ENCODE measurements around the gene PSMA3. TPM values are rescaled to one million over a fixed set of nuclear protein-coding genes. Genes with fewer than 3 reads are reported as not detected.

The PSMA3 gene
- total and polyA plus RNA-seq, 10 of the 15 experiments (the other 5 are each of a cell fraction or from before 2014, with no cell fraction given): 142 to 936 (median 400) TPM

DNA sequence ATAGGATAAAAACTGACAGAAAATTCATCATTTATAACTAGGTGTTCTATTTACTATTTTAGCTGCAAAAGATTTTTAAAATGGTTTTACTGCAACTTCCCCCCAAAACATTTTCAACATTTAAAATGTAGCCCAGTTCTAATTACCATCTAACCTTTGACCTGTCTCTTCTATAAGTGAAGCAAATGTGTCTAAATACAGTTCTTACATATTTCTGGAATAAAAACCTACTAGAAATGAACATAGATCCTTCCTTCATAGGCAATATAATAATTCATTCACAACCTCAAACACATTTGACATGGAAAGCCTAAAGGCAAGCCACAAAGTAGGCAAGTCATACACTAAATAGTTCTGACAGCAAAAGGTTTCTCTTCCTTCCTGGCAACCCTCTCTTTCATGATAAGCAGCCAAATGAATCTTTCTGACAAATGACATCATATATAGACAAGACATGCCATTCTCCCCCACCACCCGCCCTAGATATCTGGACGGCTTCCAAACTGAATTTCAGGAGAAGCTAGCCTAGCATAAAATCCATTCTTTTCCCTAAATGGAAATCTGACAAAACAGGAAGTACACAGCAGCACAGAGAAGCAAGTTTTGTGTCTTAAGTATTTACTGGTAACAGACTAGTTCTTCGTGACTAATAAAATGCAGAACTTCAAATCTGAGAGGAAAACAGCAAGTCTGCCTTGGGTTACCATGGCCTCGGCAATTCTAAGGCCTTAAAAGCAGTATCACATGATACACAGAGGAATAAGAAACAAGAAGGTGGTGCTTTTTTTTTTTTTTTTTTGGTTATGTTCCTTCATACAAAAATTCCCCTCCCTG, 36.5 kb downstream of the PSMA3 start (continued):
- TF ChIP-seq, protein P1, sequence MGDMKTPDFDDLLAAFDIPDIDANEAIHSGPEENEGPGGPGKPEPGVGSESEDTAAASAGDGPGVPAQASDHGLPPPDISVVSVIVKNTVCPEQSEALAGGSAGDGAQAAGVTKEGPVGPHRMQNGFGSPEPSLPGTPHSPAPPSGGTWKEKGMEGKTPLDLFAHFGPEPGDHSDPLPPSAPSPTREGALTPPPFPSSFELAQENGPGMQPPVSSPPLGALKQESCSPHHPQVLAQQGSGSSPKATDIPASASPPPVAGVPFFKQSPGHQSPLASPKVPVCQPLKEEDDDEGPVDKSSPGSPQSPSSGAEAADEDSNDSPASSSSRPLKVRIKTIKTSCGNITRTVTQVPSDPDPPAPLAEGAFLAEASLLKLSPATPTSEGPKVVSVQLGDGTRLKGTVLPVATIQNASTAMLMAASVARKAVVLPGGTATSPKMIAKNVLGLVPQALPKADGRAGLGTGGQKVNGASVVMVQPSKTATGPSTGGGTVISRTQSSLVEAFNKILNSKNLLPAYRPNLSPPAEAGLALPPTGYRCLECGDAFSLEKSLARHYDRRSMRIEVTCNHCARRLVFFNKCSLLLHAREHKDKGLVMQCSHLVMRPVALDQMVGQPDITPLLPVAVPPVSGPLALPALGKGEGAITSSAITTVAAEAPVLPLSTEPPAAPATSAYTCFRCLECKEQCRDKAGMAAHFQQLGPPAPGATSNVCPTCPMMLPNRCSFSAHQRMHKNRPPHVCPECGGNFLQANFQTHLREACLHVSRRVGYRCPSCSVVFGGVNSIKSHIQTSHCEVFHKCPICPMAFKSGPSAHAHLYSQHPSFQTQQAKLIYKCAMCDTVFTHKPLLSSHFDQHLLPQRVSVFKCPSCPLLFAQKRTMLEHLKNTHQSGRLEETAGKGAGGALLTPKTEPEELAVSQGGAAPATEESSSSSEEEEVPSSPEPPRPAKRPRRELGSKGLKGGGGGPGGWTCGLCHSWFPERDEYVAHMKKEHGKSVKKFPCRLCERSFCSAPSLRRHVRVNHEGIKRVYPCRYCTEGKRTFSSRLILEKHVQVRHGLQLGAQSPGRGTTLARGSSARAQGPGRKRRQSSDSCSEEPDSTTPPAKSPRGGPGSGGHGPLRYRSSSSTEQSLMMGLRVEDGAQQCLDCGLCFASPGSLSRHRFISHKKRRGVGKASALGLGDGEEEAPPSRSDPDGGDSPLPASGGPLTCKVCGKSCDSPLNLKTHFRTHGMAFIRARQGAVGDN (IDR thresholded peaks at IDR 0.05): no peak
- TF ChIP-seq JUND (IDR thresholded peaks at IDR 0.05; ENCODE audit: low read depth, low read length) (no peak), HCFC1 (IDR thresholded peaks at IDR 0.05; ENCODE audit: low read length) (no peak), SMARCA5 (IDR thresholded peaks at IDR 0.05) (no peak), NFIC (IDR thresholded peaks at IDR 0.05; ENCODE audit: low read depth, low read length) (0 out of 2 replicates have a peak, but pooled peaks have one; percentile 22), ATF7 (IDR thresholded peaks at IDR 0.05; ENCODE audit: low read depth) (peak; percentile 97), CREB1 (IDR thresholded peaks at IDR 0.05; ENCODE audit: low read depth) (peak; percentile 66; the same call in 1 of the 2 replicates), RUNX3 (IDR thresholded peaks at IDR 0.05; ENCODE audit: low read length) (peak; percentile 23), CREM (IDR thresholded peaks at IDR 0.05; ENCODE audit: low read depth) (peak; percentile 25; the same call in 1 of the 2 replicates), FOXM1 (IDR thresholded peaks at IDR 0.05; ENCODE audit: low read depth, low read length) (no peak), SUZ12 (IDR thresholded peaks at IDR 0.05; ENCODE audit: unreplicated experiment) (no peak), BHLHE40 (IDR thresholded peaks at IDR 0.05; ENCODE audit: borderline replicate concordance in 1 of 2, low read depth in 2 of 2, low read length in 1 of 2) (no peak), SRF (IDR thresholded peaks at IDR 0.05; ENCODE audit: low read depth in 2 of 2, low read length in 2 of 2) (0 out of 4 replicates have a peak, but pooled peaks of 1 of the 2 experiments have one; percentile 30), NFXL1 (IDR thresholded peaks at IDR 0.05; ENCODE audit: borderline replicate concordance) (no peak), TCF12 (IDR thresholded peaks at IDR 0.05; ENCODE audit: low read depth, low read length) (no peak)
- TF ChIP-seq, protein P2, sequence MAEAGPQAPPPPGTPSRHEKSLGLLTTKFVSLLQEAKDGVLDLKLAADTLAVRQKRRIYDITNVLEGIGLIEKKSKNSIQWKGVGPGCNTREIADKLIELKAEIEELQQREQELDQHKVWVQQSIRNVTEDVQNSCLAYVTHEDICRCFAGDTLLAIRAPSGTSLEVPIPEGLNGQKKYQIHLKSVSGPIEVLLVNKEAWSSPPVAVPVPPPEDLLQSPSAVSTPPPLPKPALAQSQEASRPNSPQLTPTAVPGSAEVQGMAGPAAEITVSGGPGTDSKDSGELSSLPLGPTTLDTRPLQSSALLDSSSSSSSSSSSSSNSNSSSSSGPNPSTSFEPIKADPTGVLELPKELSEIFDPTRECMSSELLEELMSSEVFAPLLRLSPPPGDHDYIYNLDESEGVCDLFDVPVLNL (IDR thresholded peaks at IDR 0.05; ENCODE audit: low read depth, low read length): no peak
- TF ChIP-seq, protein P3, sequence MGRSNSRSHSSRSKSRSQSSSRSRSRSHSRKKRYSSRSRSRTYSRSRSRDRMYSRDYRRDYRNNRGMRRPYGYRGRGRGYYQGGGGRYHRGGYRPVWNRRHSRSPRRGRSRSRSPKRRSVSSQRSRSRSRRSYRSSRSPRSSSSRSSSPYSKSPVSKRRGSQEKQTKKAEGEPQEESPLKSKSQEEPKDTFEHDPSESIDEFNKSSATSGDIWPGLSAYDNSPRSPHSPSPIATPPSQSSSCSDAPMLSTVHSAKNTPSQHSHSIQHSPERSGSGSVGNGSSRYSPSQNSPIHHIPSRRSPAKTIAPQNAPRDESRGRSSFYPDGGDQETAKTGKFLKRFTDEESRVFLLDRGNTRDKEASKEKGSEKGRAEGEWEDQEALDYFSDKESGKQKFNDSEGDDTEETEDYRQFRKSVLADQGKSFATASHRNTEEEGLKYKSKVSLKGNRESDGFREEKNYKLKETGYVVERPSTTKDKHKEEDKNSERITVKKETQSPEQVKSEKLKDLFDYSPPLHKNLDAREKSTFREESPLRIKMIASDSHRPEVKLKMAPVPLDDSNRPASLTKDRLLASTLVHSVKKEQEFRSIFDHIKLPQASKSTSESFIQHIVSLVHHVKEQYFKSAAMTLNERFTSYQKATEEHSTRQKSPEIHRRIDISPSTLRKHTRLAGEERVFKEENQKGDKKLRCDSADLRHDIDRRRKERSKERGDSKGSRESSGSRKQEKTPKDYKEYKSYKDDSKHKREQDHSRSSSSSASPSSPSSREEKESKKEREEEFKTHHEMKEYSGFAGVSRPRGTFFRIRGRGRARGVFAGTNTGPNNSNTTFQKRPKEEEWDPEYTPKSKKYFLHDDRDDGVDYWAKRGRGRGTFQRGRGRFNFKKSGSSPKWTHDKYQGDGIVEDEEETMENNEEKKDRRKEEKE (IDR thresholded peaks at IDR 0.05): no peak
